DMS153 treated with DMSO at 0.1 percent for 48 hours (cell line): ENCODE data around the gene GSPT2.
A peak's percentile ranks its signal among the peaks of the same experiment; 100 is the strongest.
"Not testable (repeated sequence)": the region's sequence is repeated elsewhere in the genome, so short reads cannot be mapped to it uniquely, and the experiment has no call there.

Experiments used
- DNase-seq: peaks from one replicate; lab custom pipeline; 2025; ENCODE audit not compliant: unreplicated experiment; lab: John Stamatoyannopoulos, UW

Gene GSPT2

GRCh38 chrX:51743179-51743957, at the start of gene GSPT2:
GSPT2 (plus strand) TSS chrX:51743442; CDS start chrX:51743627, 185 bp downstream.
- peak; percentile 1 for DNase-seq

DNA sequence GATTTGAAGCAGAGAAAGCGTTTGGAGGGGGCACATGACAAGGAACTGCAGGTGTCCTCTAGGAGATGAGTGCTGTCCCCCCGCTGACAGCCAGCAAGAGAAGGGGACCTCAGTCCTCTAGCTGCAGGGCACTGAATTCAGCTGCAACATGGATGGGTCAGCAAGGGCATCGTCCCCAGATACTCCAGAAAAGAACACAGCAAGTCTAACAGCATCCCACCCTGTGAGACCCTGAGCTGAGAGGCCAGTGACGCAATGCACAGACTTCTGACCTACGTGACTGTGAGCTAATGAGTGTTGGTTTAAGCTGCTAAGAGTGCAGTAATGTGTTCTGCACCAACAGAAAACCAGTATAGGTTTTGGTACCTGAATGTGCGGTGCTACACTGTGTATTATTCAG, 49.0 kb upstream of the GSPT2 start:
- no peak for DNase-seq

- no peak for DNase-seq
Observed at GRCh38 chrX:51697397-51697796, 45.8 kb upstream of the GSPT2 start.

- not testable (repeated sequence) for DNase-seq
Observed at GRCh38 chrX:51710277-51711164, 32.7 kb upstream of the GSPT2 start, which contains the start of gene CENPVL1. CENPVL1 (plus strand) TSS chrX:51710512; CDS start chrX:51710512, 0 bp downstream.

DNA sequence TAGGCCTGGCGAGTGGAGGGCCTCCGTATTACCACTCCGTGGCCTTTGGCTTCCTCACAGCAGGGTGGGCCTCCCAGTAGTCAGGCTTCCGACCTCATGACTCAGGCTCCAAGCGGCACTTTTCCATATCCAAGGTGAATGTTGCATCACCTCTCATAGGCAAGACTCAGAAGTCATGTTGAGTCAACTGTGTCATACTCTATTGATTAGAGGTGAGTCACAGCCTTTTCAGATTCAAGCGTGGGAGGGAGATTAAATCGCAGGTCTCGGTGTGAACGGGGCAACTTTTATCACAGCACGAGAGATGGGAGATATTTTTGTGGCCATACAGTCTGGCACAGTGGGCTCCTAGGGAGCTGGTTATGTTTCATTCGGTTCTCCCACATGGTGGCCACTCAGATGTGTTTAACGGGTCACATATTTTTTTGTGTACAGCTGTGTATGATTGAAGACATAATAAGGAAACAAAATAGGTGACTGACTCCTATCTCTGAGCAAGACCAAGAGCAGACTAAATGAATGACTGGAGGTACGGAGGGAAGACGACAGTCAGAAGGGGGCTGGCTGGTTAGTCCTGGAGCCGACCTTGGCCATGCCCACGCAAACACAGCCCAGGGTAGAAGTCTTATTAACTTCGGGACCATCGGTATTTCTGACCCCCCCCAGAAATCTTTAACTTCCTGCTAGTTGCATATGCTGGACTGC, 30.1 kb upstream of the GSPT2 start:
- DNase-seq = not testable (repeated sequence)

GRCh38 chrX:51728202-51728601, 15.0 kb upstream of the GSPT2 start:
- no peak for DNase-seq

- no peak for DNase-seq
Observed at GRCh38 chrX:51737091-51737490, 6.2 kb upstream of the GSPT2 start.

- DNase-seq = no peak
Observed at GRCh38 chrX:51742586-51742985, 656 bp upstream of the GSPT2 start.

DNA sequence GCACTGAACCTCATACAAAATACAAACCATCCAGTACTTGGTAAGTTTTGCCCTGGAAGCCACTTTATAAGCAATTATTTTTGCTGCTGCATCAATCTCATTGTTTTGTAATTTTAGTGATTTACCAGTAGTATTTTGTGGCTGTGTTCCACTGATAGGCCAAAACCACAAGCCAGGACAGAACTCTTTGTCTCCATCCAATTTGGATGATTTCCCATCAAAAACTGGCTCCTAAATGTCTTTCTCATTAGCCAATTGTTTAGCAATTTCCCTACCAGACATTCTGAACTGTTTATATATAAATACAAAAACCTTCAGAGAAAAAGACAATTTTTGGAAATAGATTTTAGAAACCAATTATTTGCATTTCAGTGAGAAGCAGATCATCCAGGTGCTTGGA, 4.4 kb downstream of the GSPT2 start:
- DNase-seq = no peak

GRCh38 chrX:51759055-51759839, 16.0 kb downstream of the GSPT2 start:
- DNase-seq = no peak

DNA sequence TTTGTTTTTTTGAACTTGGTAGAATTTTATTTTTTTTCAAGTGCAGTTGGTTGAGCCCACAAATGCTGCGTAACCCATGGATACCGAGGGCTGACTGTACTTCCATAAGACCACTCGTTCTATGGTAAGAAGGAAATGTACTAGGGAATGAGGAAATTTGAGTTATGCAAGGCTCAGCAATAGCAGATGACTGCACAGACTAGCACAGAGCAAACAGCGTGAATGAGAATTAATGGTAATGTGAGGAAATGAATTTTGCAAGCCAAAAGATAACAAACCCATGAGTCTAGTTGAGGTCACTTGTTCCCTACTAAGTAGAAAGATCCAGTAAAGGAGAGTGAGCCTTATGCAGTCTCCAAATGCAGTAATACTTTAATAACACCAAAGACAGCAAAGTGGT, 17.4 kb downstream of the GSPT2 start:
- DNase-seq = no peak

GRCh38 chrX:51766546-51766945, 23.3 kb downstream of the GSPT2 start:
- DNase-seq = no peak

DNA sequence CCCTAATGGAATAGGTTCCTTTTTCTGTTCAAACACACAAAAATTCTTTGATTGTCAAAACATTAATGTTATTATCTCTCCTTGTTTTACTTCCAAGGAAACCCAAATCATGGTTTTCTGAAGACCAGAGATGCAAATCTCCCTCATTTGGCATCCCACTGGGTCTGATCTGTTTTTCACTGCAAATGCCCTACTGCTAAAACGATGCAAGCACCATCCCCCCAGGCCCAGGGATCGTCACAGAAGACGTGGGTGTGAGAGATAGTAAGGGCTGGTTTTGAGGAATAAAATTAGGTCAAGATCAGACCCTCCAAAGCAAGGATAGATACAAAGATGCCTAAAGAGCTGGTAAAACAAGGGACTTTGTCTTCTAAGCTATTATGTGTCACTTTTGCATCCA, 33.6 kb downstream of the GSPT2 start:
- DNase-seq = no peak

- no peak for DNase-seq
Observed at GRCh38 chrX:51779306-51779705, 36.1 kb downstream of the GSPT2 start.

DNA sequence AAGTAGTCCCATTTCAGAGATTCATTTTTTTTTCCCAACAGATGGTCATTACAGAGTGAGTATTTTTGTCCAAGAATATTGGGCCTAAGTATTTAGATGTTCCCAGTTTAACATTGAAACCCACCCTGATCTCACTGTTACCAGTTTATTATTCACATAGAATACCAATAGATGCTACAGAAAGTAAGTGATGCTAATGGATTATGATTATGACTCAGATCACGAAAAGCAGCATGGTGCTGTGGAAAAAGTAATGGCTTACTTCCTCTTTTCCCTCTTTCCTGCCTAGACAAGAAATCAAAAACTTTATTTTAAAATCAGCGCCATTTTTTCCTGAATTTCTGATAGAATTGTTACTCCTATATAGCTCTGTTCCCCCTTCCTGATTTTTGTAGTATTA, 51.9 kb downstream of the GSPT2 start:
- DNase-seq = no peak
